ENCODE results near the gene LIFR. TPM values are rescaled to one million over a fixed set of nuclear protein-coding genes. Genes with fewer than 3 reads are reported as not detected.
"Not testable (repeated sequence)": the region's sequence is repeated elsewhere in the genome, so short reads cannot be mapped to it uniquely, and the experiment has no call there.

The LIFR gene
- total RNA-seq, 1 donor from 2014 or later, result 2.2 TPM

GRCh38 chr5:38569180-38569579, 12.7 kb upstream of the LIFR start:
- no peaks in the 10 kb centered on the region for H4K20me1 ChIP-seq (ENCODE audit: low read depth)
- H3K4me3 ChIP-seq, result no peak overlapping the region
- H3K4me2 ChIP-seq, result no peak overlapping the region
- no peaks in the 10 kb centered on the region for H3K4me1 ChIP-seq
- Mint-ChIP-seq H3K9me3 (no peaks in the 10 kb centered on the region), H3K27me3 (ENCODE audit: insufficient read depth, low read depth) (no peaks in the 10 kb centered on the region), H3K4me1 (no peaks in the 10 kb centered on the region), H3K36me3 (no peaks in the 10 kb centered on the region), H3K4me3 (no peak overlapping the region), H3K27ac (no peak overlapping the region)
- no peak overlapping the region for H3K27ac ChIP-seq
- no peaks in the 10 kb centered on the region for H3K27me3 ChIP-seq
- no peak for DNase-seq (ENCODE audit: low spot score)
- no peak overlapping the region for H3K9ac ChIP-seq
- no peaks in the 10 kb centered on the region for H3K79me2 ChIP-seq (ENCODE audit: low read depth)
- H3F3A ChIP-seq (ENCODE audit: low read depth), result no peaks in the 10 kb centered on the region
- no peaks in the 10 kb centered on the region for H3K9me3 ChIP-seq (ENCODE audit: low read depth)
- TF ChIP-seq EZH2 (IDR thresholded peaks at IDR 0.05), result no peak
- TF ChIP-seq CTCF (IDR thresholded peaks at IDR 0.05), result no peak
- TF ChIP-seq EZH2phosphoT487 (IDR thresholded peaks at IDR 0.05), result no peak
- H2AFZ ChIP-seq (replicated peaks), result no peak overlapping the region
- H3K36me3 ChIP-seq, result no peaks in the 10 kb centered on the region

GRCh38 chr5:38567306-38567705, 10.9 kb upstream of the LIFR start:
- not testable (repeated sequence) for H3F3A ChIP-seq (ENCODE audit: low read depth); H3K4me3 Mint-ChIP-seq; H3K9me3 Mint-ChIP-seq; H3K27me3 ChIP-seq; H3K4me1 Mint-ChIP-seq; H3K4me2 ChIP-seq; H3K4me3 ChIP-seq; H3K27ac ChIP-seq; H3K27me3 Mint-ChIP-seq (ENCODE audit: insufficient read depth, low read depth); H3K9me3 ChIP-seq (ENCODE audit: low read depth); H3K36me3 Mint-ChIP-seq; H3K27ac Mint-ChIP-seq; DNase-seq (ENCODE audit: low spot score); H3K9ac ChIP-seq; H3K79me2 ChIP-seq (ENCODE audit: low read depth); H3K4me1 ChIP-seq; H3K36me3 ChIP-seq; H2AFZ ChIP-seq (replicated peaks); H4K20me1 ChIP-seq (ENCODE audit: low read depth)

GRCh38 chr5:38563624-38564023, 7.2 kb upstream of the LIFR start:
- Histone ChIP-seq H3K36me3 (no peaks in the 10 kb centered on the region), H3K4me2 (no peak overlapping the region), H4K20me1 (ENCODE audit: low read depth) (no peaks in the 10 kb centered on the region), H3K4me3 (no peak overlapping the region), H3K9me3 (ENCODE audit: low read depth) (no peaks in the 10 kb centered on the region), H3K27ac (no peak overlapping the region), H3K27me3 (peaks cover 3% of the 10 kb centered on the region), H3F3A (ENCODE audit: low read depth) (no peaks in the 10 kb centered on the region), H3K79me2 (ENCODE audit: low read depth) (no peaks in the 10 kb centered on the region), H3K9ac (no peak overlapping the region), H3K4me1 (no peaks in the 10 kb centered on the region), H2AFZ (replicated peaks) (no peak overlapping the region)
- Mint-ChIP-seq H3K27me3 (ENCODE audit: insufficient read depth, low read depth) (no peaks in the 10 kb centered on the region), H3K9me3 (no peaks in the 10 kb centered on the region), H3K36me3 (no peaks in the 10 kb centered on the region), H3K4me3 (no peak overlapping the region), H3K4me1 (peaks cover 2% of the 10 kb centered on the region), H3K27ac (no peak overlapping the region)
- TF ChIP-seq EZH2 (IDR thresholded peaks at IDR 0.05), result no peak
- no peak for TF ChIP-seq CTCF (IDR thresholded peaks at IDR 0.05)
- no peak for TF ChIP-seq EZH2phosphoT487 (IDR thresholded peaks at IDR 0.05)
- no peak for DNase-seq (ENCODE audit: low spot score)

- no peak for DNase-seq (ENCODE audit: low spot score)
- H3F3A ChIP-seq (ENCODE audit: low read depth), result no peaks in the 10 kb centered on the region
- H3K4me3 ChIP-seq, result no peak overlapping the region
- no peak overlapping the region for H2AFZ ChIP-seq (replicated peaks)
- H3K79me2 ChIP-seq (ENCODE audit: low read depth), result no peaks in the 10 kb centered on the region
- no peak overlapping the region for H3K9ac ChIP-seq
- no peaks in the 10 kb centered on the region for H3K36me3 ChIP-seq
- Mint-ChIP-seq H3K4me3 (no peak overlapping the region), H3K27ac (no peak overlapping the region), H3K27me3 (ENCODE audit: insufficient read depth, low read depth) (no peaks in the 10 kb centered on the region), H3K4me1 (peaks cover 11% of the 10 kb centered on the region), H3K36me3 (no peaks in the 10 kb centered on the region), H3K9me3 (no peaks in the 10 kb centered on the region)
- H3K9me3 ChIP-seq (ENCODE audit: low read depth), result no peaks in the 10 kb centered on the region
- H3K27me3 ChIP-seq, result peaks cover 13% of the 10 kb centered on the region
- TF ChIP-seq EZH2phosphoT487 (IDR thresholded peaks at IDR 0.05) (no peak), CTCF (IDR thresholded peaks at IDR 0.05) (no peak), EZH2 (IDR thresholded peaks at IDR 0.05) (no peak)
- no peak overlapping the region for H3K4me2 ChIP-seq
- peaks cover 2% of the 10 kb centered on the region for H3K4me1 ChIP-seq
- H3K27ac ChIP-seq, result no peak overlapping the region
- H4K20me1 ChIP-seq (ENCODE audit: low read depth), result no peaks in the 10 kb centered on the region
These were observed 6.2 kb upstream of the LIFR start for GRCh38 chr5:38562444-38563210.
